ENCODE results near the gene KRT33A.

KRT33A gene

GRCh38 chr17:41324180-41325075, 26.2 kb downstream of the KRT33A start:
- H3K27ac ChIP-seq (ENCODE audit: low read depth, low read length) = no peak overlapping the region
- 0 out of 2 replicates have a peak, but pooled peaks cover 3% of the 10 kb centered on the region for H3K36me3 ChIP-seq (ENCODE audit: low read length)
- no peak overlapping the region for H3K9ac ChIP-seq (ENCODE audit: low read length)
- no peak overlapping the region for H3K4me2 ChIP-seq (ENCODE audit: low read depth, low read length, poor library complexity, severe bottlenecking)
- H3K9me2 ChIP-seq (replicated peaks; ENCODE audit: insufficient read depth, low read length) = no peaks in the 10 kb centered on the region
- no peaks in the 10 kb centered on the region for H4K20me1 ChIP-seq (ENCODE audit: low read depth, low read length)
- no peaks in the 10 kb centered on the region for H3F3A ChIP-seq (ENCODE audit: insufficient read depth)
- no peak for TF ChIP-seq CTCF (IDR thresholded peaks at IDR 0.05; ENCODE audit: insufficient read depth, low read length, poor library complexity, severe bottlenecking)
- TF ChIP-seq EZH2phosphoT487 (conservative IDR thresholded peaks at IDR 0.05; ENCODE audit: low read length) = no peak
- H2AFZ ChIP-seq (ENCODE audit: low read depth, low read length, severe bottlenecking) = no peak overlapping the region
- no peak overlapping the region for H3K4me3 ChIP-seq (ENCODE audit: insufficient read depth, low read length, poor library complexity, severe bottlenecking)
- H3K9me3 ChIP-seq (ENCODE audit: insufficient read depth, low read length) = peaks cover 8% of the 10 kb centered on the region; the same call in 1 of the 2 replicates
- H3K27me3 ChIP-seq (ENCODE audit: low read length) = no peaks in the 10 kb centered on the region
- H3K79me2 ChIP-seq (ENCODE audit: insufficient read depth, low read length) = no peaks in the 10 kb centered on the region

- no peak overlapping the region for H2AFZ ChIP-seq (ENCODE audit: low read depth, low read length, severe bottlenecking)
- H3K9me3 ChIP-seq (ENCODE audit: insufficient read depth, low read length) = peaks cover 8% of the 10 kb centered on the region; the same call in 1 of the 2 replicates
- H3K27me3 ChIP-seq (ENCODE audit: low read length) = no peaks in the 10 kb centered on the region
- no peak overlapping the region for H3K9ac ChIP-seq (ENCODE audit: low read length)
- 0 out of 2 replicates have a peak, but pooled peaks cover 3% of the 10 kb centered on the region for H3K36me3 ChIP-seq (ENCODE audit: low read length)
- no peak overlapping the region for H3K27ac ChIP-seq (ENCODE audit: low read depth, low read length)
- H4K20me1 ChIP-seq (ENCODE audit: low read depth, low read length) = no peaks in the 10 kb centered on the region
- H3K79me2 ChIP-seq (ENCODE audit: insufficient read depth, low read length) = no peaks in the 10 kb centered on the region
- H3K4me3 ChIP-seq (ENCODE audit: insufficient read depth, low read length, poor library complexity, severe bottlenecking) = no peak overlapping the region
- TF ChIP-seq CTCF (IDR thresholded peaks at IDR 0.05; ENCODE audit: insufficient read depth, low read length, poor library complexity, severe bottlenecking) = no peak
- TF ChIP-seq EZH2phosphoT487 (conservative IDR thresholded peaks at IDR 0.05; ENCODE audit: low read length) = no peak
- no peaks in the 10 kb centered on the region for H3K9me2 ChIP-seq (replicated peaks; ENCODE audit: insufficient read depth, low read length)
- no peak overlapping the region for H3K4me2 ChIP-seq (ENCODE audit: low read depth, low read length, poor library complexity, severe bottlenecking)
- H3F3A ChIP-seq (ENCODE audit: insufficient read depth) = no peaks in the 10 kb centered on the region
Observed at GRCh38 chr17:41322903-41323895, 27.4 kb downstream of the KRT33A start.

- Histone ChIP-seq H3K4me3 (ENCODE audit: insufficient read depth, low read length, poor library complexity, severe bottlenecking) (no peak overlapping the region), H3K9ac (ENCODE audit: low read length) (no peak overlapping the region), H3K9me2 (replicated peaks; ENCODE audit: insufficient read depth, low read length) (no peaks in the 10 kb centered on the region), H3K79me2 (ENCODE audit: insufficient read depth, low read length) (no peaks in the 10 kb centered on the region), H3K27me3 (ENCODE audit: low read length) (no peaks in the 10 kb centered on the region), H3F3A (ENCODE audit: insufficient read depth) (no peaks in the 10 kb centered on the region), H3K4me2 (ENCODE audit: low read depth, low read length, poor library complexity, severe bottlenecking) (no peak overlapping the region), H3K36me3 (ENCODE audit: low read length) (0 out of 2 replicates have a peak, but pooled peaks cover 3% of the 10 kb centered on the region), H3K9me3 (ENCODE audit: insufficient read depth, low read length) (peaks cover 8% of the 10 kb centered on the region; the same call in 1 of the 2 replicates), H4K20me1 (ENCODE audit: low read depth, low read length) (no peaks in the 10 kb centered on the region), H2AFZ (ENCODE audit: low read depth, low read length, severe bottlenecking) (no peak overlapping the region), H3K27ac (ENCODE audit: low read depth, low read length) (no peak overlapping the region)
- peak; percentile 53 for TF ChIP-seq CTCF (IDR thresholded peaks at IDR 0.05; ENCODE audit: insufficient read depth, low read length, poor library complexity, severe bottlenecking)
- TF ChIP-seq EZH2phosphoT487 (conservative IDR thresholded peaks at IDR 0.05; ENCODE audit: low read length) = no peak
Observed at GRCh38 chr17:41322094-41322902, 28.3 kb downstream of the KRT33A start.
